GM18502 (cell line): ENCODE data around the gene LIMCH1.
"Not testable (repeated sequence)": the region's sequence is repeated elsewhere in the genome, so short reads cannot be mapped to it uniquely, and the experiment has no call there.

ENCODE experiments used
- ATAC-seq: cut with Tn5 transposase; IDR thresholded peaks from one replicate; pipeline ENCODE4 v1.9.1; 2021; ENCODE audit warnings: mild to moderate bottlenecking; ENCODE audit not compliant: unreplicated experiment, poor library complexity

Gene LIMCH1

GRCh38 chr4:41638866-41639265 lies 100.9 kb downstream of the LIMCH1 start:
- ATAC-seq: no peak

DNA sequence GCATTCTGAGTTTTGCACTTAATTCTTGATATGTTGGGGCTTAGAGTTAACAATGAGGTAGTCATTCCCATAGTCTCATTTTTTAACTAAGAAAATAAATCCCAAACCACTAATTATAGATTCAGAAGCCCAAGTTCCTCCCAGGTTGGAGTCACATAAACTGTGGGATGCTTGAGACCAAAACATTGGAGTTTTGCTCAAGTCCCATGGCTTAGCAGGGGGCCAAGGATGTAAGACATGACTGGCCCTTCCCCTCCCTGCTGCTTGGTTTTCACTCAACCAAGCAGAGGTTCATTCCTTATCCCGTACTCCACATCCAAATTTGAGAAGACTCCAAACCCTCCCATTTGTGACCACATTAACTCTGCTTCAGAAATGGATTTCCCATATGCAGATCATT lies 101.3 kb downstream of the LIMCH1 start:
- no peak for ATAC-seq

GRCh38 chr4:41640906-41641305 lies 102.9 kb downstream of the LIMCH1 start:
- no peak for ATAC-seq

DNA sequence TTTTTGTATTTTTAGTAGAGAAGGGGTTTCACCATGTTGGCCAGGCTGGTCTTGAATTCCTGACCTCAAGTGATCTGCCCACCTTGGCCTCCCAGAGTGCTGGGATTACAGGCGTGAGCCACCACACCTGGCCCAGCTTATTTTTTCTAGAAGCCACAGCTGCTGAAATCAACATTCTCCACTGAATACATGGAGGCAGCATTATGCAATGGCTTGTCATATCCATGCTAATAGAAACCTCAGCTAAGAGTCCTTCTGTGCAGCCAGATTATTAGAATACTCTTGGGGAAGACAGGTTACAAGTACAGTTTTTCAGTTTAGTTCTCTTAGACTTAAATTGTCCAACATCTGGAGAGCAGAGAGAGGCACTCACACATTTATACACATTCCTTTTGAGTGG lies 104.8 kb downstream of the LIMCH1 start:
- ATAC-seq: not testable (repeated sequence)

- no peak for ATAC-seq
These were observed 105.4 kb downstream of the LIMCH1 start for GRCh38 chr4:41643331-41643730.

GRCh38 chr4:41644288-41644914 lies 106.4 kb downstream of the LIMCH1 start:
- no peak for ATAC-seq

- ATAC-seq: no peak
These were observed 106.9 kb downstream of the LIMCH1 start for GRCh38 chr4:41644915-41645295.

DNA sequence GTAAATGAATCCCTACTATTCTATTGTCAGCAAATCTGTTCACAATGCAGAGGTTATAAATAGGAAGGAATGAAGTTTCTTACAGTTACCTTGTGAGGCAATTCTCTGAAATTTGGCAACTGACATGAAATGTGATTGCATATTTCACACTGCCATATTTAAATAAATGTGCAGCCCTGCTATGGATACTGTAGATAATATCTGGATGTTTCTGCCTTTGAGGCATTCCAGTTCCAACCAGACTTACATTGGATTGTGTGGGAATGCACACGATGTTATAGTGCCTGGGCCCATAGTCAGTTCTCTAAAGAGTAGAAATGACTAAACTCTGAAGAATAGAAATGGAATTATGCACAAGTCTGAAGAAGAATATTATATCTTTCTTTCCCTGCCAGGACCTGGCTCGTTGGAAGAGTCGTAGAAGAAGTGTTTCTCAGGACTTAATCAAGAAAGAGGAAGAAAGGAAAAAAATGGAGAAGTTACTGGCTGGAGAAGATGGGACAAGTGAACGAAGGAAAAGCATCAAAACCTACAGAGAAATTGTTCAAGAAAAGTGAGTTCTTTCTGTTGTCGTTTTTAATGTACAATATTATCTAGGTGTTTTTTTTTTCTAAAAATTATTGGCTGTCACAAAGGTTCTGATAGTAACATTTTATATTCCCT lies 107.9 kb downstream of the LIMCH1 start:
- no peak for ATAC-seq

- ATAC-seq: no peak
These were observed 108.9 kb downstream of the LIMCH1 start for GRCh38 chr4:41646862-41647261.

DNA sequence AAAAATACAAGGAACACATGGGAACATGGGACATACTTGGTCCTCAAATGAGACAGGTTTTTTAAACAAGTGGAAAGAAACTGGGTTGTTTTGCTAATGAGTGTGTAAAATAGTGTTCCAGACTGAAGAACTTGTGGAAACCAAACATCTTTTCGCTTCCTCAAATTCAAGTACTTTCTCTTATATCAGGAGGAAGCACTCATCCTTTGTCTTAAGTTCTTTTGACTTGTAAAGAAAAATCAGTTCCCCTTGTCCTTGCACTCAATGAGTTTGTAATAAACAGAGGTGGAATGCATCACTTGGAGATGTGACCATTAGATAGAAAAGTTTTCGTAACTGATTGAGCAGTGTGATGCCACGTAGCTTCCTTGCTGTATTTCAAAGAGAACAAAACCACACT lies 109.4 kb downstream of the LIMCH1 start:
- no peak for ATAC-seq

DNA sequence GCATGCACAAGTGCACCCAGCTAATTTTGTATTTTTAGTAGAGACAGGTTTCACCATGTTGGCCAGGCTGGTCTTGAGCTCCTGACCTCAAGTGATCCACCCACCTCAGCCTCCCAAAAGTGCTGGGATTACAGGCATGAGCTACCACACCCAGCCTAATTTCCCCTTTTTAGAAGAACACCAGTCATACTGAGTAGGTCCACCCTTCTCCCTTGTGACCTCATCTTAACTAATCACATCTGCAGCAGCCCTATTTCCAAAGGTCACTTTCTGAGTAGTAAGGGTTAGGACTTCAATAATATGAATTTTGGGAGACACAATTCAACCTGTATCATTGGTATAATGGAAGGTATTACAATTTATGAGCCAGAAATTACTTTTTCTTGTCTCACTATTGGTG lies 113.2 kb downstream of the LIMCH1 start:
- not testable (repeated sequence) for ATAC-seq

DNA sequence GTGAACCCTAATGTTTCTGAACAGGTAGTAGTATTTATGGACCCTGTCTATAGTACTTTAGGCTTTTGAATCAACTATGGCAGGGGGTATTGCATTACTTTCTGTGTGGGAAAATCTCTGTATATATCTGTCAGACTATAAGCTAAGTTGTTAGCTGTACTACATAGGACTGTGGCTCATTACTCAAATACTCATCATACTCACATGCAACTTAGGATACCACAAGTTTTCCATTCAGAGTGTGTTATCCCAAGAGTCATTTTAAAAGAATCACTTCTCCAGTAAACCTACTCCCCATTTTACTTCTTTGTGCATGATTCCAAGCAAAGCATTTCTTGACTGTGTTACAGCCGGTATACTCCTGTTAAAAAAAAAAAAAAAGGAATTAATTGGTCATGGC lies 115.0 kb downstream of the LIMCH1 start:
- ATAC-seq: no peak

- ATAC-seq: no peak
These were observed 115.6 kb downstream of the LIMCH1 start for GRCh38 chr4:41653523-41653922.

GRCh38 chr4:41655177-41655576 lies 117.2 kb downstream of the LIMCH1 start:
- ATAC-seq: no peak

GRCh38 chr4:41656106-41656505 lies 118.1 kb downstream of the LIMCH1 start:
- ATAC-seq: no peak

GRCh38 chr4:41656572-41657520 lies 118.9 kb downstream of the LIMCH1 start:
- no peak for ATAC-seq

- no peak for ATAC-seq
These were observed 119.6 kb downstream of the LIMCH1 start for GRCh38 chr4:41657561-41657960.

GRCh38 chr4:41658163-41658562 lies 120.2 kb downstream of the LIMCH1 start:
- no peak for ATAC-seq

GRCh38 chr4:41660352-41660751 lies 122.4 kb downstream of the LIMCH1 start:
- no peak for ATAC-seq

GRCh38 chr4:41661442-41662076 lies 123.6 kb downstream of the LIMCH1 start:
- peak; percentile 78 for ATAC-seq
